Occipital lobe (tissue), 2 donors: ENCODE measurements around the gene GALNT3. TPM values are rescaled to one million over a fixed set of nuclear protein-coding genes. Genes with fewer than 3 reads are reported as not detected.

Source experiments
- DNase-seq: peaks from one replicate; lab custom pipeline; 2025; lab: John Stamatoyannopoulos, UW
- total RNA-seq: library from RNA; depleted of rRNA; stranded (reverse); fragments of >200 nt; gene quantifications from one replicate; pipeline ENCODE4 v1.2.3, GENCODE V29; 2014

Gene GALNT3
- 5.3 TPM for total RNA-seq

DNA sequence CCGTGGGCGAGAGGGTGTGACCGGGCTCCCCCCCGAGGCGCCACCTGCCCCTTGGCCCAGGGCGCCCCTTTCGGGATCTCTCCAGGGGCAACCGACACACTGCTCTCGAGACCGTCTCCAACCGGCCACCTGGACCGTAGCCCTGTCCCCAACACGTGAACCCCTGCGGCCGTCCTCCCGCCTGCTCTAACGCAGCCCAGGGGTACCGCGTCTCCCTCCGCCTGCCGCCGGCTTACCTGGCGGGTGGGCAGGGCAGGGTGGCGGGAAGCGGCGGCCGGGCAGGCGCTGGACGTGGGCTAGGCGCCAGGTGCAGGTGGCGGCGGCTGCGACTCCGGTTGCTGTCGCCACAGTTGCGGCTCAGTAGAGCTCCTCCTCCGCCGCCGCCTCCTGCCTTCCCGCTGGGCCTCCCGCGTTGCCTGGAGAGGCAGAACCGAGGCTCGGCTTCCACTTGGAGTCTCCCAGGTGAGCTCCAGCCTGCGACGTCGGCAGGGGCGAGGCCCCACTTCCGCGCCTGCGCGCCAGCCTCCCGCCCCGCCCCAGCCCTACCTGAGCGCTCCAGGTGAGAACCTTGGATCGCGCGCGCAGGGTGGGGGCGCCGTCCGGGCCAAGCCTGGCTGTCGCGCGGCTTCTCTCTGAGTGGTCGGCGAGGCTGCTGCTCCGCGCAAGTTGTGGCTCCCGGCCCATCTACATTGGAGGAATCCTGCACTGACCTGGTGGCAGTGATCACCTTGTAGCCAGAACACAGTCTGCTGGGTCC lies at the start of gene GALNT3:
Gene GALNT3, minus strand, starts transcription at position 469 of the 757 bp plus-strand sequence. CDS start 23,547 bp downstream, outside the sequence.
- no peak for DNase-seq

DNA sequence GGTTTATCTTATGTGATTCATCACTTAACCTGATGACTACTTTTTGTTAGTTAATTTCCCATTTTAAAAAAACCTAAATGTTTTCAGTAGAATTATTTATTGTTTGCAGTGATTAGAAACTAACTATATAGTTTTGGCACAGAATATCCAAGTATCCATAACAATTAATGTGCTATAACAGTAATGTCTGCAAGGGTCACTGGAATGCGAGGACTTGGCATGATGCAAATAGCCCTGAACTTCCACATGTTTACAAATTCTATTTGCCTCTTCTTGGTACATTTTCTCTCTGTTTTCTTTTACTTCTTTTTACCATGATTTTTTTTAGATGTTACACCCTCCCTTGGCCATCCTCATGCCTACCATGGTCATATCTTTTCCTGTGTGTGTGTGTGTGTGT lies 49.3 kb upstream of the GALNT3 start:
- DNase-seq, result no peak

DNA sequence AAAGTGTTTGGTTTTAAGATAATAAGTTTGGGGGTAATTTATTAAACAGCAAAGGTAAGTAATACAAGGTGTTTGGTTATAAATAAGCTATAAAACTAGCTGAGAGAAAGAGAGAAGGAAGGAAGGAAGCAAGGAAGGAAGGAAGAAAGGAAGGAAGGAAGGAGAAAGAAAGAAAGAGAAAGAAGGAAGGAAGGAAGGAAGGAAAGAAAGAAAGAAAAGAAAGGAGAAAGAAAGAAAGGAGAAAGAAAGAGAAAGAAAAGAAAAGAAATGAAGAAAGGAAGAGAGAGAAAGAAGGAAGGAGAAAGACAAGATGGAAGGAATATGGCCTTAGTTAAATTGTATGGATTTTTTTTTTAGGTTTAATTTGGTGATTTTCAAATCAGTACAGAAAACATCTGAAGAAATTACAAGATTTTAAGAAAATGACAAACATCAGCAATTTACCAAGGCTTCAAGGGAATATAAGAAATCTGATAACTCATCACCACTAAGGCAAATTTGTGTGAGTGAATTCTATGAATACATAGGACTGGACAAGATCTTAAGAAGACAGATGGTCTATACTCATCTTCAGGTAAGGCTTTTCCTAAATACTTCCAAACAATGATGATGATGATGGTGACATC lies 46.4 kb upstream of the GALNT3 start:
- DNase-seq, result no peak

DNA sequence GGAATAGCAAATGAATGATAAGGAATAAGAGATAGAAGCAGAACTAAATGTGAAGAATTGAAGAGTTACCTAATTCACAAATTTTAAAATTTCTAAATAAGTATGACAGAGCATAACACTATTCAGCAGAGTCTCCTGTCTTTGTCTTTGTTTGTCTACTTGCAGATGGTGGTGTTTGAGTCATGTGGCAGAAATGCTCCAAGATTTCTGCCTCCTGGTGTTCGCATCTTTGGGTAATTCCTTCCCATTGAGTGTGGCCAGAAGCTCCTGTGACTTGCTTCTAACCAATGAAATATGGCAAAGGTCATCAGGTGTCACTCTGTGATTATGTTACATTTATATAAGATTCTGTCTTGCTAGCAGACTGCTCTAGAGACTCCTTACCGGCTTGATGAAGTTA lies 45.6 kb upstream of the GALNT3 start:
- no peak for DNase-seq

DNA sequence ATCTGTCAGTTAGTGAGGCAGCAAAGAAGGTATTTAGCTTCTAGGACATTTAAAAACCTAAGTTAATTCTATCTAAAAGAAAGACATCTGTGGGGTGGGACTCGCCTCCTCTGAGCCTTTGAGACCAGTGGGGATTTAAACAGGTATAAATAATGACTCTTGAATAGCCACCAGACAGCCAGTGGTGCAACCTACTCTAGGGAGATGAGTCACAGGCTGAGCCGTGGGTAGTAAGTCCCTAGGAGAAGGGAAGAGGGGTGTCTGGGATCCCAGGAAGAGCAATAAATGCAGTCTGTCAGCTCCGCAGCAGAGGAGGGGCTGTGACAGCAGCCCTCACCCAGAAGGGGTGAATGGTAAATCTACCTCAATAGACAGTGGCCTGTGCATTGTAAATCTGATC lies 43.1 kb upstream of the GALNT3 start:
- peak; percentile 35 for DNase-seq

DNA sequence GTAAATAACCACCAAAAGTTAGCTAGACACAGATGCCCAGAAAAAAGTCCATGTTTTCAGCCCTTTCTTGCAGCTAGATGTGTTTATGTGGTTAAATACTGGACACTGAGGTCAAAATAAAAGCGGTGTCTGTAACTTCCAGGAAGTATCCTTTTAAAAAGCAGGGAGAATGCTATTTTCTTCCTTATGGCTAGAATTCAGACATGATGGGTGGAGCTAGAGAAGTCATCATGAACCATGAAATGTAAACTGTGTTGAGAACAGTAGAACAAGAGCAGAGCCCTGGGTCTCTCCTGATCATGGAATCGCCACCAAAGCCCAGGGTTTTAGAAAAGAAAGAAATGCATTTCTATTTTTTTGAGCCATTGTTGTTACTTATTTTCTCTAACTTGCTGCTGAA lies 41.3 kb upstream of the GALNT3 start:
- DNase-seq, result no peak

DNA sequence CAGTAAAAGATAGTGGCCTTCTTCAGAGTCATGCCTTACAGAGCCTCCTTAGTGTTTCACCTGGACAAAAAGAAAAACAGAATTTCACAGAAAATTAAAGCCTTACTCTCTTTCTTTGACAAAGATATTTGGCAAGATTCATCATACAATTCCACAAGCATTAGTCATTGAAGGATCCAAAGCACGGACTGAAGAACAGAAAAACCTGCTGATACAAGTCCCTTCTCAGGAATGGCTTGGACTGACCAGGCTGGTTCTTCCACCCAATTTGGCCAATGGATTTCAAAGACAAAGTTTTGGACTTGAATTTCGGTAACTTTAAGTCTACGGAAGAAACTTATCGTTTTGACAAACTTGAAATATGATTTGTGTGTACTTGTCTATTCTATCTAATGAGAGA lies 39.1 kb upstream of the GALNT3 start:
- no peak for DNase-seq

DNA sequence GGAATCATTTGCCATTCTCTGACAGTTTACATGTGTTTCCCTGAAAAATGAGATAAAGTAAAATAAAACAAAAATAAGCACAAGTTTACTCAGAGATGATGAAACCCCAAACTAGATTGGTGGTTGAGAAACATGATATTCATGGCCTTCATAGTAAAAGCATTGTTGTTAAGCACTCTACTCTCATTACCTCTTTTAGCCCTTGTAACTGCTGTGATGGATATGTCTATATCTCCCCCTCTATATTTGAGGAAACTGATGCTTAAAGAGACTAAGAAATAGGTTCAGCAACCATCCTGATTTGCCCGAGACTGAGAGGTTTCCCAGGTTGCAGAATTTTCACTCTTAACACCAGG lies 33.9 kb upstream of the GALNT3 start:
- no peak for DNase-seq

DNA sequence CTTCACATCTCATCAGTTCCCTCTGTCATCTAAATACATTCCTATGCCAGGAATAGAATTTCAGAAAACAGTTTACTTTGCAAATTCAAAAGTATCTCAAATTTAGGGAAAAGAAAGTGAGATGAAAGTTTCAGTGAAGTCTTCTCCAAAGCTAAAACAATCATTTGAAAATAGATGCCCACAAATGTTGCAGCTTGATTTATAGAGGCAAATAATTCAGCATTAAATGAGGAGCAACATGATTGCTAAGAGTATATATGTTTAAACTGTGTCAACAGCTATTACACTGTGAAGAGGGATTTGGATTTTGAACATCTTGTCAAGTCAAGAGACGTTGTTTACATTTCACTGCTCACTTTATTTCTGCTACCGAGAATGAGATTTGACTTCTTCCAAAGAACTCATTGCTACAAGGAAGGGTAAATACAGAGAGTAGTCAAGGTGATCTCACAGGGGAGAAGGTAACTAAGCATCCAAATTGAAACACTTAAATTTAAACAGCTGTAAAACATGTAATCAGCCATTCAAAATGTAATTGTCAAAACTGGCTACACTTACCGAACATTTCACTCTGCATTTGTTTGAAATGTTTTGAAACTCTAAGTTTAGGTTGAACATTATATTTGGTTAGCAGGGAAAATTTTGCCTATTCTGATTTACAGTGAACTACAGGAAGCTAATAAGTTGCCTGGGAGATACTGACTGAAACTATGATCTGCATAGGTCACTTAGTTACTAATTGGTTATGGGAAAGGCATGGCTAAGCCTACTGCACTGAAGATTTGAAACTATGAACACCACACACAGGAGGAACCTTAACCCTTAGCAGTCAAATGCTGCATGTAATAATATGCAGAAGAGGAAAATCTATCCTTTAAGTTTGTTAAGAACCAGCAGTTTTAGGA lies 33.2 kb upstream of the GALNT3 start:
- DNase-seq, result no peak

DNA sequence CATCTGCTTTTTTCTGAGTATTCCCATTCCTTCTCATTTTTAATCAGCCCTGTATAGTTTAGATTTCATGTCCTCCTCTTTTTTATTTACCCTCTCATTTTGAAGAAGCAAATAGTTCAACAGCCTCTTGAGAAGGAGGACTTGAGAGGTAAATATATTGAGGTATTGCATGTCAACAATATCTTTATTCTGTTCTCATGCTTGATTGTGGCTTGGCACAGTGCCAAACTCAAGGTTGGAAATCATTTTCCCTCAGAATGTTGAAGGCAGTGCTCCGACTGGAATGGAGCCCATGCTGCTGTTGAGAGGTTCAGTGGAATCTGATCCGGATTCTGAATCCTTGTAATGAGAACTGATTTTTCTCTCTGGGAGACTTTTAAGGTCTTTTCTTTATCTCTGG lies 31.0 kb upstream of the GALNT3 start:
- DNase-seq, result no peak

DNA sequence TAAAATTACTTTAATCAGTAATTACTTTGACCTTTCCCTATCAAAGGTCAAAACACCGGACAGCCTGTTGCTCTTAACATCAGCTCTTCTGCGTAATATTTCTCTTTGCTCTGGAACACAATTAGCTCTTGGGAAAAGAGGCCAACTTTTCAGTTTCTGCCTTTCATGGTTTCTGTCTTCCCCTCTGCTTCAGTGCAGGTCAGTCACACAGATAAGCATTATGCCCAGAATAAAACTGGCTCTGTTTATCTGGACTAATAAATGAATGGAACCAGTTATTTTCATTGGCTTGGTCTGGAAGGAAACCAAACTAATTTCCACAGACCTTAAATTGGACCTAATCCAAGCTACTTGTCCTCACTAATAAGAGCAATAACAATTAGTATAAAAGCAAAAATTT lies 26.2 kb upstream of the GALNT3 start:
- DNase-seq, result no peak

DNA sequence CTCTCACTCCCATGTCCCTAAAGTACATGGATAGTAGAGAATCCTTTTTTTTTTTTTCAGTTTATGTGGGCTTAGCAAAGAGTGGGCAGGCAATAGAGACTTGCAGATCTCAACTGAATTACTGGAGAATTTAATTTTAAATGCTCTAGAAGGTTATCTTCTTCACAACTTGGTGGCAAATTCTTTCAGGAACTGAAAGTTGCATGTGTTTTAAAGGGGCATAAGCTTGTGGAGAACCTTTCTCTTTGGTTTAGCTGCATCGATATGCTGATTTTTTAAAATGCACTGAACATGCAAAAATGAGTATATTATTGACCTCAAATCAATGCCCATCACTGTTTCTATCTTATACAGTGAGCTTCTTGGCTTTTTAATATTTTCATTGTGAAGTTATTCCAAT lies 24.9 kb upstream of the GALNT3 start:
- DNase-seq, result no peak

DNA sequence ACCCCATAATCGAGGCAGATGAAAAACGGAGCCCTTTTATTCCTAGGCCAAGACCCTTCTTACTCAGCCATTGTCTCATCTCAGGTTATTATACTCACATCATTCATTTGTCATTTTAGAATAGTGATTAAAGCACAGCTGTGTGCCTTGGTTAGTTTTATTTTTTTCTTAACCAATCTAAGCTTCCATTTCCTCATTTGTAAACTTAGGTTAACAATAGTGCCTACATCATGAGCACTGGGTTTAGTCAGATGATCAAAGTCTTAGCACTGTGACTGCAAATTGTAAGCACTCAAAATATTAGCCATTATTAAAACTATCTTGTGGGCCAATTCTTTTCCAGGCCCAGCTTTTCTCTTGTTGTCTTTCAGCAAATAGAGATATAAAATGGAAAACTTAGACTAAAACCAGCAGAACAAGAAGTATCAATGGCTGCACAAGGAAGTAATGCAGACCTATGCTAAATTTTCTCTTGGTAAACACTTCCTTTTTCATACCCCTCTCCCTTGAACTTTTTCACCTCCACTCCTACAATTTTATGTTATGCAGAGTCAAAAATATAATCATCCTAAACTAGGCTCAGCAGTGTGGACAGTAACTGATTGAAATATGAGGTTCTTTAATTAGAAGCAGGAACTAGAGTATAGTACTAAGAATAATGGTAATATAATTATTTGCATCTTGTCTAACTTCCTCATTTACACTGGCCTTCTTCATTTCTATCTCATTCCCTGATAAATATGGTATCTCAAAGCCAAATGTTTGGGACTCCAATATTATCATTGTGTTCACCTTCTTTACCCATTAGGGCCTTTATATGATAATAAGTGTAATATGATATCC lies 21.5 kb upstream of the GALNT3 start:
- no peak for DNase-seq

DNA sequence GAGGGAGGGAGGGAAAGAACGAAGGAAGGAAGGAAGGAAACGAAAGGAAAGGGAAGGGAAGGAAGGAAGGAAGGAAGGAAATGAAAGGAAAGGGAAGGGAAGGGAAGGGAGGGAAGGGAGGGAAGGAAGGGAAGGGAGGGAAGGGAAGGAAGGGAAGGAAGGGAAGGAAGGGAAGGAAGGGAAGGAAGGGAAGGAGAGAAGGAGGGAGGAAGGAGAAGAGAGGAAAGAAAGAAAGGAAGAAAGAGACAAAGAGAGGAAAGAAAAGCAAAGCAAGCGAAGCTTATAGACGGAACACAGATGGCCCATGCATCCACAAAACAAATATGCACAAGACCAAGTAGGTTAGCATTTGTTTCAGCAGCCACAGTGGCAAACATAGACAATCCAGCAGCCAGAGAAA lies 20.4 kb upstream of the GALNT3 start:
- no peak for DNase-seq

DNA sequence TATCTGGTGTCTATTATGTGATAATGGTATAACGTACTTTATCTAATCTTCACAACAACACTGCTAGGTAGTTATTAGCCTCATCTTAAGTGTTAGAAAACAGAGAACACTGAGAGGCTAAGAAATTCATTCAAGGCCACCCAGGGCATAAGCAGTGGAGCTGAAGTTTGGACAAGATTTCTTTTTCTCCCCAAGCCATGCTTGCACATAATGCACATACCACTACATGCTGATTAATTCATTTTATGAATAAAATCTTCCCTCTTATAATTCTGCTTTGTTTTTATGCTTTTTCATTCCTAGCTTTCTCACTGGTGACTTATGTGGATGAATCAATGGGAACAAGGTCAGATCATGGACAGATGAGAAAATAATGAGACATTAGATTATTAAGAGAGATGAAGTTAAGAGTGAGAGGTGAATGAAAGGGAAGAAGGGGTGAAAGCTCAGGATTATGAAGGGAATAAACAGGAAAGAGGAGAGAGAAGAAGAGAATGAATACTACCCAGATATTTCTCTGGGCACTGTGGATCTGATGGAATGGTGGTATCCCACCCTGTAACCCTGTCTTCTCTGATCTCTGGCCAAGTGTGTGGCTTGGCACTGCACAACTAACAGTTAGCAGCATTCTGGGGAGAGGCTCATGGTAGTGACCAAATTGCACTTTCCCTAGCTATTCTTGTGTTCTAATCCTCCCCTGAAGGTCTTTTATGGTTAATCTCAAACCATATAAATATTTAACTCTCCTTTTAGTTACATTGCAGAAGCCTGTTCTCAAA lies 17.7 kb upstream of the GALNT3 start:
- DNase-seq, result no peak

DNA sequence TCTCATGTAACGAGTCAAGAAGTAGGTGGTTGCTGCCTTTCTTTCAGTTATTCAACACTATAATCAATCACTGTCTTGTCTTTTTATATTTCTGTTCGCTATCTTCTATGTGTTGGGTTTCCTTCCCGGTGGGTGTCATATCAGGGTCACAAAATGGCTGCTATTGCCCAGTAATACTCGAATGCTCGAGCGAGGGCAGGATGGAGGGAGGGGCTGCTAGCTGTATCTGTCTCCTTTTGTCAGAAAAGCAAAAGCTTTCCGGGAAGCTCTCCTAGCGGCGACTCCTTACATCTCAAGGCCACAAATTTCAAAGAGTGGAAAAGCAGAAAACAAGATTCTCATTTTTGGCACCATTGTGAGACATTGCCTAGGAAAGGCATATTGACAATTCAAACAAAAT lies 16.4 kb upstream of the GALNT3 start:
- DNase-seq, result no peak

DNA sequence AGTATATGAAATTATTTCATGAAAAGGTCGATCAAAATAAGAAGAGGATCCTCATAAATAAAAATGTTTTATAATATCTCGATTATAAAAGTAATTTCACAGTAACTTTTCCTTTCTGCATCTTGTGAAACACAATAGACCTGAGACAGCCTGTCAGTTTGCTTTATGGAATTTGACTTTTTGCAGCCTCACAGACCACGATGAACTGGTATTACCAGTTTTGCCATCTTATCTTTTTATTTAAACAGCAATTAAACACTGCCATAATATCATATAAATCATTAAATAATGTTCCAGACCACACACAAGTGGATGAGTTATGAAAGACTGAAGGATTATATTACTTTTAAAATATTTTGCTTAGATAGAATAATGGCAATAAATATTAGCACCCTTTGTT lies 10.7 kb upstream of the GALNT3 start:
- no peak for DNase-seq

DNA sequence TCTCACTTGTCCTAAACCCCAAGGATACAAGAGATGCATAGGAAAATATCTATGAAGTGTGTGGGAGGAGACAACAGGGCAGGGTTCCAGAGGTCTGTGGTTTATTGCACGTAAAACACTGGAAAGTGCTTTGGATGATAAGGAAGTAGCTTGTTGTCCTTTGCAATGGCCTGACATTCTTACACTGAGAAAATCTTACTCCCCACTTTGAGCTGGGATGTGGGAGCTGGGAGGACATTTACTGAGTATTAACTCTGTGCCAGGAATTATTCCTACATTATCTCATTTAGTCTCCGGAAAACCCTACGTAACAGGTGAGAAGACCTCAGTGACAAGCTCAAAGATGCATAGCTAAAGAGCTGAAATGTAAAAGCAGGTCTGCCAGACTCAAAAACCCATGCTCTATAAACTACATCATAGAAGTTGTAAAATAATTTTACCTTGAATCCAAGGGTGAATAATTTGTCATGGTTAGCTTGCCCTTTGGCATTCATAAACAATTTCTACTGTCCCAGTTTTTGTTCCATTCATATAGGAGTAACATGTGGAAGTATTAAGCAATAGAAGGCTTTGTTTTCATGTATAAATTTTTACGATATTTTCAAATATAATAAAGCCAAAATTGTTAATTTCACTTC lies 9.2 kb upstream of the GALNT3 start:
- no peak for DNase-seq

DNA sequence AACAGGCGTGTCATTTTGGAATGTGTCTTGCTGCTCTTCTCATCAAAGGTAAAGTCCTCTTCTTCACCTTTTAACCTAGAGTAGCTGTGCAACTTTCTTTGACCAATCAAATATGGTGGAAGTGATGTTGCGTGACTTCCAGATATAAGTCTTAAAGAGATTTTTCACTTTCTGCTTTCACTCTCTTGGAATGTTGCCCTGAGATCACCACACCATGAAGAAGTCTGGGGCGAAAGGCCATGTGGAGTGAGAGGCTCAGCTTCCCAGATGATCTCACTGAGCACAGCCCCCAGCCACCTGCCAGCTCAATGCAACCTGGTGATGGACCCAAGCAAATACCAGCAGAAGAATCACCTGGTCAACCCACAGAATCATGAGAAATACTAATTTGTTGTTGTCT lies 7.1 kb upstream of the GALNT3 start:
- no peak for DNase-seq

DNA sequence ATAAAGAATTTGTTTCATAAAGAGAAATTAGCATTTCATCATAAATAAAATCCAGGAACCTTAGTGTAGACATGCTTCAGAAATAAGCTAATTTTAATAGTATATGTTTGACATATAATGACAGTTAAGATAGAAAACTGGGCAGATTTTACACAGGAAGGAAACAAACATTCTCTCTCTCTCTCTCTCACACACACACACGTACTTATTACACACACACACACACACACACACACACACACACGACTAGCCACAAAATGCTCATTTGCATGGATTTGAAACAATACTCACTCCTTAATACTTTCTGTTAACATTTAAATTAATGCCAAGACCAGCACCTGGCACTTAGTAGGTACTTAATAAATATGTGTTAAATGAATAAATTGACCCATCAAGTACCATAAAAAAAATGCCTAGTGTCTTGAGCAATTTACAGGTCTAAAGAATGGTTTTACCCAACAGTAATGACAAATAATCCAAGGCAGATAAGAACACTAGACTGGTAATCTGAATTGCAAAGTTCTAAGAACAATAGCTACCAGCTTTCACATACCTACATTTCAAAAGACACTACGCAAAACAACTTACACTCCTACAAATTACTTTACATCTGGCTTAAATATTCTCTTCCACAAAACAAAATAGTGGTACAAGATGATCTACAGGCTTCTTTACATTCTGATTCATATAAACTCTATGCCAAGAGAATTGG lies 2.9 kb upstream of the GALNT3 start:
- no peak for DNase-seq
